BLaER1 (cell line): ENCODE results near the gene SLC6A19.

Experiments
- H3K27ac ChIP-seq: shearing (Covaris generic); formaldehyde crosslinking; 2 replicates; pipeline ENCODE4 v1.8.1; 2022
- H3K27me3 ChIP-seq: shearing (Covaris generic); formaldehyde crosslinking; 2 replicates; pipeline ENCODE4 v1.8.1; 2022
- H3K36me3 ChIP-seq: shearing (Covaris generic); formaldehyde crosslinking; 2 replicates; pipeline ENCODE4 v1.8.1; 2022
- H3K4me1 ChIP-seq: shearing (Covaris generic); formaldehyde crosslinking; 2 replicates; pipeline ENCODE4 v1.8.1; 2022
- H3K4me2 ChIP-seq: shearing (Covaris generic); formaldehyde crosslinking; 2 replicates; pipeline ENCODE4 v1.8.1; 2022
- H3K4me3 ChIP-seq: shearing (Covaris generic); formaldehyde crosslinking; 2 replicates; pipeline ENCODE4 v1.8.1; 2022
- H3K9ac ChIP-seq: shearing (Covaris generic); formaldehyde crosslinking; 2 replicates; pipeline ENCODE4 v1.8.1; 2022
- H3K9me3 ChIP-seq: shearing (Covaris generic); formaldehyde crosslinking; 2 replicates; pipeline ENCODE4 v1.8.1; 2022
- H4K20me1 ChIP-seq: shearing (Covaris generic); formaldehyde crosslinking; 2 replicates; pipeline ENCODE4 v1.8.1; 2022
- Cebpa-rat ChIP-seq: shearing (Covaris generic); IDR thresholded peaks from 2 replicates; pipeline ENCODE4 v1.8.1; 2022

SLC6A19 gene

DNA sequence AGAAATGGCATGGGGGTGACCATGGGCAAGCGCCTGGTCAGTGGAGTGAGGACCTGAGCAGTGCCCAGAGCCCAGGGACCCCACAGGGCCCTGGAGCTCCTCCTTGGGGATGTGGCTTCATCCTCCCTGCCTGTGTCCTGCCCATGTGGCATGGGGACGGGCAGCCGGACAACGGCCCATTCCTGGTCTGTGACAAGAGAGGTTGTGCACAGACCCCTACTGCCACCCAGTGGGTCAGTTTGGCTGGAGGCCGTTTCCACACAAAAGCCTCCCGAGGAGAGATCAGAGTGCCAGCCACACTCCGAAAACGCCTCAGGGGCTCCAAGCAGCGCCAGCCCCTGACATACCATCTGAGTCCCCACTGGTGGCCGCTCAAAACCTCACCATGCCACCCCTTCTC lies 43.6 kb downstream of the SLC6A19 start:
- peaks cover 71% of the 10 kb centered on the region for H4K20me1 ChIP-seq
- peaks cover 19% of the 10 kb centered on the region; the same call in 1 of the 2 replicates for H3K4me1 ChIP-seq
- no peaks in the 10 kb centered on the region for H3K9me3 ChIP-seq
- H3K4me3 ChIP-seq: no peak overlapping the region
- no peak overlapping the region for H3K27ac ChIP-seq
- H3K9ac ChIP-seq: no peak overlapping the region
- no peaks in the 10 kb centered on the region for H3K36me3 ChIP-seq
- TF ChIP-seq Cebpa-rat: no peak
- H3K4me2 ChIP-seq: no peak overlapping the region
- peaks cover 50% of the 10 kb centered on the region for H3K27me3 ChIP-seq

GRCh38 chr5:1245905-1246576 lies 44.6 kb downstream of the SLC6A19 start:
- H3K4me3 ChIP-seq: no peak overlapping the region
- H3K4me2 ChIP-seq: peak overlapping the region; percentile 26
- H4K20me1 ChIP-seq: peaks cover 82% of the 10 kb centered on the region
- peaks cover 50% of the 10 kb centered on the region for H3K27me3 ChIP-seq
- H3K4me1 ChIP-seq: peaks cover 19% of the 10 kb centered on the region; the same call in 1 of the 2 replicates
- no peak overlapping the region for H3K27ac ChIP-seq
- no peaks in the 10 kb centered on the region for H3K36me3 ChIP-seq
- H3K9me3 ChIP-seq: no peaks in the 10 kb centered on the region
- H3K9ac ChIP-seq: no peak overlapping the region
- TF ChIP-seq Cebpa-rat: no peak

GRCh38 chr5:1246711-1247431 lies 45.5 kb downstream of the SLC6A19 start:
- no peak for TF ChIP-seq Cebpa-rat

GRCh38 chr5:1247811-1248210 lies 46.4 kb downstream of the SLC6A19 start:
- no peaks in the 10 kb centered on the region for H3K9me3 ChIP-seq
- H3K27ac ChIP-seq: no peak overlapping the region
- peaks cover 19% of the 10 kb centered on the region; the same call in 1 of the 2 replicates for H3K4me1 ChIP-seq
- no peak for TF ChIP-seq Cebpa-rat
- peaks cover under 1% of the 10 kb centered on the region; the same call in 1 of the 2 replicates for H3K36me3 ChIP-seq
- no peak overlapping the region for H3K4me3 ChIP-seq
- H3K27me3 ChIP-seq: peaks cover 46% of the 10 kb centered on the region
- H4K20me1 ChIP-seq: peaks cover 92% of the 10 kb centered on the region
- no peak overlapping the region for H3K4me2 ChIP-seq
- H3K9ac ChIP-seq: no peak overlapping the region

More at GRCh38 chr5:1246711-1247431, 45.5 kb downstream of the SLC6A19 start:
- no peak overlapping the region for H3K9ac ChIP-seq
- H3K27me3 ChIP-seq: peaks cover 50% of the 10 kb centered on the region
- no peak overlapping the region for H3K27ac ChIP-seq
- H3K4me3 ChIP-seq: no peak overlapping the region
- peaks cover 19% of the 10 kb centered on the region; the same call in 1 of the 2 replicates for H3K4me1 ChIP-seq
- H3K4me2 ChIP-seq: peak overlapping the region; percentile 26
- peaks cover 90% of the 10 kb centered on the region for H4K20me1 ChIP-seq
- H3K36me3 ChIP-seq: no peaks in the 10 kb centered on the region
- no peaks in the 10 kb centered on the region for H3K9me3 ChIP-seq

DNA sequence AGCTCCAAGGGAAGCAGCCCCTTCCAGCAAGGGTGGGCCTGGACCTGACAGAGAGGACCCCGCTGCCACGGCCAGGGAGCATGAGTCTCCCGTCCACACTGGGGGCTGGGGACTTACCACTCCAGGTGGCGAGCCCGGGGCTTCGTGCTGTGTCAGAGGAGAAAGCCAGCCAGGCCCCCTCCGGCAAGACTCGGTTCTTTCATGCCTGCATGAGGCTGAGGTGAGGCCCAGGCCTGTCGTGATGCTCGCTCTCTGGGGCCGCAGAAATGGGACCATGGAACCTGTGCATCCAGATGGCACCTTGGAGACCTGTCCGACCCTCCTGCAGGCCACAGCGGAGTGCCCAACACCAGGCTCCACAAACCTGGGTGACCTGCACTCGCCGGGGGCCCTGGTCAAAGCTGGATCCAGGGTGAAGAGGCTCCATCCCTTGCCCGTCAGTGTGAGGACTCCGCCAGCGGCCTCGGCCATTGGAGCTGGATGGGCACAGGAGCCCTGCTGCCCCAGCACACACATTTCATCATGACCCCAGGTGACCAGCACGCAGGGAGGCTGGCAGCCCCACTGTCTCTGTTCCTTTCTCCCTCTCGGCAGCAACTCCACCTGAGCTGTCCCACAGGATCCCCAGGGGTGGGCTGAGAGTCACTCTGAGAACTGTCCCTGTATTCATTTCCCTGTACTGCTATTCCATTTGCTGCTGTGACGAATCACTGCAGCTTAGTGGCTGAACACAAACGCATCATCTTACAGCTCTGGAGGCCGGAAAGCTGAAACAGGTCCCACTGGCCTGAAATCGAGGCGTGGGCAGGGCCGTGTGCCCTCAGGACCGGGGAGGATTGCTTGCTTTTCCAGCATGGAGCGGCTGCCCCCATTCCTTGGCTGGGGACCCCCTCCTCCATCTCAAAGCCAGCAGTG lies 48.2 kb downstream of the SLC6A19 start:
- Histone ChIP-seq H3K27me3 (peaks cover 40% of the 10 kb centered on the region), H3K9ac (no peak overlapping the region), H3K36me3 (peaks cover 18% of the 10 kb centered on the region), H4K20me1 (peaks cover 95% of the 10 kb centered on the region), H3K27ac (no peak overlapping the region), H3K4me2 (no peak overlapping the region), H3K9me3 (no peaks in the 10 kb centered on the region), H3K4me3 (no peak overlapping the region), H3K4me1 (peaks cover 24% of the 10 kb centered on the region)
- no peak for TF ChIP-seq Cebpa-rat

DNA sequence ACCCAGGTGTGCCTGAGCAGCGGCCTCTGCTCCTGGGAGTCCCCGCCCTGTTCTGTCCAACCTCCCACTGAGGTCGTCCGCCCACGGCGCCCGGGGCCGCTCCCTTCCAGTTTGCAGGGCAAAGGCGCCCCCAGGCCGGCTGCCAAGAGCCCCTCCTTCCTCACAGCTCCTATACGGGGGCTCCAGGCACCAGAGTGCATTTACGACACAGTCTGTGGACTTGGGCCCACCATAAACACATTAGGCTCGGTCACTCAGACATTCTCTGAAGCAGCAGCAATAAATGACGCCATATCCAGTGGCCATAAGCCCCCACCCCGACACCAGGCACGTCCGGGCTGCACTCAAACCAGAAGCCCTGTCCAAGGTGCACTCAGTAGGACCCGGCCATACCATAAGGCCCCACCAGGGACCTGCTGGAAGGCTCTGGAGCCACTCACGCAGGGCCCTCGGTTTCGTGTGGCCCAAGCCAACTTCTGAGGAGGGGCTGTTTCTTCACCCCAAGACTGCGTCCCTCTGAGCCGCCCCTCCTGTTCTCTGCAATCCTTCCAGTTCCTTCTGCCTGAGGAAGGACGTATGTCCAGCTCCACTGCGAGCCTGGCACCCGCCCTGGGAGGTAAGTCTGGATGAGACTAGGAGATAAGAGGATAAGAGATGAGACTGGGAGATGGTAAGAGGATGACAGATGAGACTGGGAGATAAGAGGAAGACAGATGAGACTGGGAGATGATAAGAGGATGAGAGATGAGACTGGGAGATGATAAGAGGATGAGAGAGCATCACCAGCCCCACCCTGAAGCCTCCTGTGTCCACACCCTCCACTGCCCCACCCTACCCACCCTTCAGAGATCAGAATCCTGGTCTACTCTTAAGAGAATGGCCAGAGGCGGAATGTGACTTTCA lies 50.5 kb downstream of the SLC6A19 start:
- TF ChIP-seq Cebpa-rat: no peak
- H3K9me3 ChIP-seq: no peaks in the 10 kb centered on the region
- H3K9ac ChIP-seq: no peak overlapping the region
- H3K4me2 ChIP-seq: no peak overlapping the region
- H3K27ac ChIP-seq: no peak overlapping the region
- H3K4me1 ChIP-seq: peaks cover 32% of the 10 kb centered on the region
- H3K4me3 ChIP-seq: no peak overlapping the region
- peaks cover 40% of the 10 kb centered on the region for H3K36me3 ChIP-seq
- H4K20me1 ChIP-seq: peaks cover 95% of the 10 kb centered on the region
- H3K27me3 ChIP-seq: peaks cover 17% of the 10 kb centered on the region

- Histone ChIP-seq H3K36me3 (peaks cover 47% of the 10 kb centered on the region), H3K27ac (no peak overlapping the region), H3K4me2 (no peak overlapping the region), H3K9ac (no peak overlapping the region), H3K4me1 (peaks cover 35% of the 10 kb centered on the region), H3K27me3 (peaks cover 9% of the 10 kb centered on the region), H4K20me1 (peaks cover 95% of the 10 kb centered on the region), H3K9me3 (no peaks in the 10 kb centered on the region), H3K4me3 (no peak overlapping the region)
- no peak for TF ChIP-seq Cebpa-rat
Observed at GRCh38 chr5:1252681-1253080, 51.3 kb downstream of the SLC6A19 start.

DNA sequence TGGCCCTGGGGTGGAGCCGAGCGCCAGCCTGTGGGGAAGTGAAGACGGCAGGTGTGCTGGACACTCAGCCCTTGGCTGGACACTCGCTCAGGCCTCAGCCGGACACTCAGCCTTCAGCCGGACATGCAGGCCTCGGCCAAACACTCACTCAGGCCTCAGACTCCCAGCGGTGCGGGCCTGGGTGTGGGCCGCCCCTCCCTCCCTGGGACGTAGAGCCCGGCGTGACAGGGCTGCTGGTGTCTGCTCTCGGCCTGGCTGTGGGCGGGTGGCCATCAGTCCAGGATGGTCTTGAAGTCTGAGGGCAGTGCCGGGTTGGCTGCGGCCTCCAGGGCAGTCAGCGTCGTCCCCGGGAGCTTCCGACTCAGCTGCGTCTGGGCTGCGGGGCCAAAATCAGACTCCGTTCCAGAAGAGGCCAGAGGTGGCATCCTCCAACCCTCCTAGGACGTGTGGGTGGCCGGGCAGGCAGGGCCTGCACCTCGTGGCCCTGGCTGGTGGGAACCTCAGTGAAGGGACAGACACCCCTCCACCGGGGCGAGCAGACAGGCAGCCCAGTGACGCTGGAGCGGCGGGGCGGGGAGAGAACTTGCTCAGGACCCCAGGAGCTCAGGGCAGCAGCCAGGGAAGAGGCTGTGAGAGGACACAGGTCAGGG lies 52.2 kb downstream of the SLC6A19 start:
- Histone ChIP-seq H3K4me2 (no peak overlapping the region), H3K27me3 (peaks cover under 1% of the 10 kb centered on the region; the same call in 1 of the 2 replicates), H3K27ac (no peak overlapping the region), H3K9me3 (no peaks in the 10 kb centered on the region), H3K9ac (no peak overlapping the region), H3K4me1 (peaks cover 39% of the 10 kb centered on the region), H4K20me1 (peaks cover 95% of the 10 kb centered on the region), H3K4me3 (no peak overlapping the region), H3K36me3 (peaks cover 56% of the 10 kb centered on the region)
- TF ChIP-seq Cebpa-rat: no peak
